Occipital lobe (tissue), 2 donors: ENCODE measurements around the gene UCP3. TPM values are rescaled to one million over a fixed set of nuclear protein-coding genes. Genes with fewer than 3 reads are reported as not detected.

Experiments used
- DNase-seq: peaks from one replicate; lab custom pipeline; 2025; lab: John Stamatoyannopoulos, UW
- total RNA-seq: library from RNA; depleted of rRNA; stranded (reverse); fragments of >200 nt; gene quantifications from one replicate; pipeline ENCODE4 v1.2.3, GENCODE V29; 2014

Gene UCP3
- total RNA-seq, 1 donor from 2014 or later: 0.62 TPM

DNA sequence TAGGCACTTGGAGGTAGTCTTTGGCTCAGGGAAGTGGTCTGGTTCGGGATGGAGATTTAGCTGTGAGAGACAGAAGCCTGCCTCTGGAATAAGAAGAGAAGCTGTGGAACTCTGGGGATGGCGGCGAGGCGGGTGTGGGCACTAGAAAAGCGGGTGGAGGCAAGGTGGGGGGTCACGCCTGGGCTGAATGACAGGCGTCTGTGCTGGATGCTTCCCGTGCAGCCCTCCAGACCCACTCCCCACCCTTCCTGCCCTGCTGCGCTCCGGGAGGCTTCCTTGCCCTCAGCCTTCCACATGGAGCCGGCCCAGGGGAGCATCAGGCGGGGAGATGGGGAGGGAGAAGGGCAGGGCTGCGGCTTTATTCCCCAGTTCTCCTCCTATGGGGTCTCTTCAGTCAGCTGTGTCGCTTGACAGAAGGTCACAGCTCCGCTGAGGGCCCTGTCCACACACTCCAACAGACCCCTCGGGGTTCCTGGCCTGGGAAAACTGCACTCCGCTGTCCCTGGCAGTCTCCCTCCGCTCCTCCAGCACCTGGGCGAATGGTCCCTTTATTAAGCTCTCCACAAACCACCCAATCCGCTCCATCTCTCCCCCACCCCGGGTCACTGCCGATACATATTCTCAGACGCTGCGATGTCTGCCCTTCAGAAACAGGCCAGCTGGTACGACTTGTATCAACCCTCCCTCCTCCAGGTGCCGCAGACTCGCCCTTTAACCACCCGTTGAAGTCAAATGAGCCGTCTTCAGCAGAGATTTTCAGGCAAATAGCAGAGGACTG, 51.8 kb downstream of the UCP3 start:
- DNase-seq: no peak

DNA sequence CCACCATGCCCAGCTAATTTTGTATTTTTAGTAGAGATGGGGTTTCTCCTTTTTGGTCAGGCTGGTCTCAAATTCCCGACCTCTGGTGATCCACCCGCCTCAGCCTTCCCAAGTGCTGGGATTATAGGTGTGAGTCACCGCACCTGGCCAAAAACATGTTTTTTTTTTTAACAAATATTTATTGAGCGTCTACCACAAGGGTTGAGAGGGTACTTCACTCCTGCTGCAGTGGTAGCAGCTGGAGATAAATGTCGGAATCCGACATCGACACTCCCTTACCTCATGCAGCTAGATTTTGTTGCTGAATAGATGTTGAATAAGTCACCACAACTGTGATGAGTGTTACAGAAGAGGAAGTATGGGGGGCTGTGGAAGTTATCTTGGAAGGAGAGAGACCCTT, 57.1 kb downstream of the UCP3 start:
- DNase-seq: no peak

DNA sequence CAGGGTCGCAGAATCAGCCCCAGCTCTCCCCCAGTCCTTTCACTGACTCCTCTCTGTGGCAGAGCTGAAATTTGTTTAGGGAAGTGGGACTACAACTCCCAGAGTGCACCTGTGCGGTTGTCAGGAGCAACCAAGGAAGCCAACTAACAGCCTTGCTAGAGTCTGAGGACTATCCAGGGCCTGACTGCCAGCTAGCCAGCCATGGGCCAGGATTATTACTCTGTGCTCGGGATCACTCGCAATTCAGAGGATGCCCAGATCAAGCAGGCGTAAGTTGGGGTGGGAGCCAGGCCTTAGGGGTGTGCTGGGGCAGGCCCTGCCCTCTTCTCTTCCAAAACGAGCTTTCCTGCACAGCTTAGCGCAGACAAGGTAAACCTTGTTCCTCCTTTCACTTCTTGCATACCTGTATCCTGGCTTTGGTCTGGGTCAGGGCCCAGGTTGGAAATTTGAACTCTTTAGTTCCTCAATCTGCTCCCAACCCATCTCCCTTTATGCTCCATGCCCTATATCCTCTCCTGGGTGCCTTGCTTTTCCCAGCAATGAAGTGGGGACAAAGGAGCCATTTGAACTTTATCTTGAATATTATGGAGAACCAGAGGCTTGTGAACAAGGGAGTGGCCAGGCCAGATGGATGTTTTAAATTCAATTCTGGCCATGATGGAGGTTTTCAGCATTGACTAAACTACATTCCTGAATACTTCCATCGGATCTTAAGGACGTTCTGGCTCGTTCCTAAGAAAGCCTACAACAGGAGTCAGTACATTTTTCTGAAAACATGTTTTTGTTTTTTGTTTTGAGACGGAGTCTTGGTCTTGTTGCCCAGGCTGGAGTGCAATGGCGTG, 57.8 kb downstream of the UCP3 start, which contains the start of gene DNAJB13:
Gene DNAJB13 (plus strand): TSS at position 158 of the 842 bp plus-strand sequence. CDS start 44 bp downstream, at position 202.
- no peak for DNase-seq

Other genes starting within 250 kb of the UCP3 start
- 356 TPM for gene RAB6A, start 248.0 kb downstream of the UCP3 start, total RNA-seq
- gene MRPL48, start 221.2 kb downstream of the UCP3 start, total RNA-seq: 24.3 TPM
- 38.2 TPM for gene COA4, start 132.2 kb downstream of the UCP3 start, total RNA-seq
- gene PAAF1, start 132.1 kb downstream of the UCP3 start, total RNA-seq: 12.6 TPM
- 0.47 TPM for gene DNAJB13, start 58.1 kb downstream of the UCP3 start, total RNA-seq
- gene UCP2, start 26.2 kb downstream of the UCP3 start, total RNA-seq: 5.0 TPM
- gene C2CD3, start 161.9 kb upstream of the UCP3 start, total RNA-seq: 15.6 TPM
- gene PPME1, start 162.2 kb upstream of the UCP3 start, total RNA-seq: 41.6 TPM